ENCODE measurements around the gene GNE. TPM values are rescaled to one million over a fixed set of nuclear protein-coding genes. Genes with fewer than 3 reads are reported as not detected.
A peak's percentile ranks its signal among the peaks of the same experiment; 100 is the strongest.

GNE gene
- total and polyA plus RNA-seq, 2 of the 13 experiments (the other 11 are each of a cell fraction or from before 2014, with no cell fraction given): 16.1 to 24.1 TPM

DNA sequence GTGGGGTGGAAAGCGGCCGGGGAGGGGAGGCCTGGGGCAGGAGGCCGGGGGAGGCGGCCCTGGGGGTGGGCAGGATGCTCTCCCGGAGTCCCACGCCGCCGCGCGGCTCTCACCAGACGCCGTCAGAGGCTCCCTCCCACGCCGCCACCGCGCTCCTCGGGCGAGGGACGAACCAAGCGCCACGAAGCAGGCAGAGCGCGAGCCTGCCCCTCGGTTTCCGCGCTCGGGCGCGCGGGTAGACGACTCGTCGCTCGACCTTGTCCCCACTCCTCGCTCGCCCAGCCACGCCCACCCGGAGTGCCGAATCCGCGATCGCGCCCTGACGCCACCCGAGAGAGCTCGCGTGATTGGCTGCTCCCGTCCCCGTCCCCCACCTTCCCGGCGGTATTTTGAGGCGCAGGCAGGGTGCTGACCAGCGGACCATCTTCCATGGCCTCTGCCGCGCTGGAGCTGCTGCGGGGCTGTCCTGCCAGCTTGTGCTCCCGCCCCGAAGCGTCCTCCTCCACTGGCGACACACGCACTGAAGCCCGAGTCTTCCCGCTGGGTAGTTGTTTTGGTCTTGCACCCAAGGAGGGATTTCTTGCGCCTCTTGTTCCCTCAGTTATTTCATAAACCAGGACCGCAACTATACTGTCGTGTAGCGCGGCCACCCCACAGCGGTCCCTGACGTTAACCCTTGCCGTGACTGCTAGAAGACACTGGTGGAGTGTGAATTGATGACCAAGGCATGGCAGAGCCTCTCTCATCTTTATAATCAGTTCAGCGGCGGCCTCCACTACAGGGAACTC lies at the start of gene GNE (continued):
- TF ChIP-seq ZBTB7B (CRISPR knock-in tag; IDR thresholded peaks at IDR 0.05) (peak; percentile 47; the same call in 1 of the 2 replicates), HNRNPLL (IDR thresholded peaks at IDR 0.05; ENCODE audit: low read depth, low read length, poor library complexity, severe bottlenecking) (peak; percentile 70), PRPF4 (IDR thresholded peaks at IDR 0.05; ENCODE audit: low read depth, low read length, poor library complexity, severe bottlenecking) (no peak), HOXA3 (CRISPR knock-in tag; IDR thresholded peaks at IDR 0.05) (peak; percentile 92), EED (CRISPR knock-in tag; IDR thresholded peaks at IDR 0.05) (no peak), TBX2 (CRISPR knock-in tag; IDR thresholded peaks at IDR 0.05; ENCODE audit: borderline replicate concordance) (peak; percentile 69), ZMYM3 (CRISPR knock-in tag; IDR thresholded peaks at IDR 0.05) (0 out of 2 replicates have a peak, but pooled peaks have one; percentile 37), CENPX (CRISPR knock-in tag; IDR thresholded peaks at IDR 0.05) (no peak), MYNN (CRISPR knock-in tag; IDR thresholded peaks at IDR 0.05; ENCODE audit: low read depth) (no peak), ZBTB7A (CRISPR knock-in tag; IDR thresholded peaks at IDR 0.05) (no peak), NR1H2 (CRISPR knock-in tag; IDR thresholded peaks at IDR 0.05; ENCODE audit: borderline replicate concordance, low read depth) (no peak), ZNF431 (CRISPR knock-in tag; IDR thresholded peaks at IDR 0.05; ENCODE audit: borderline replicate concordance, low read depth) (peak; percentile 86)
- TF ChIP-seq, protein P1, sequence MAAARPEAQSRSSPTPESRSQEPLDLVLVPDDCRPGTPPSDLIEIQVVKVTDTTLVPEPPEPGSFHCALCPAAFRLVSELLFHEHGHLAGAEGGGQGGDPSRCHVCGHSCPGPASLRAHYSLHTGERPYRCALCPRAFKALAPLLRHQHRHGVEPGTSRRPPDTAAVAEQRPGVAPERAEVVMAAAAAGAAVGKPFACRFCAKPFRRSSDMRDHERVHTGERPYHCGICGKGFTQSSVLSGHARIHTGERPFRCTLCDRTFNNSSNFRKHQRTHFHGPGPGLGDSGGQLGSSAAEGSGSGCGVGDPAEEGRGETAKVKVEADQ (CRISPR knock-in tag; IDR thresholded peaks at IDR 0.05; ENCODE audit: borderline replicate concordance): peak; percentile 94
- TF ChIP-seq, protein P2, sequence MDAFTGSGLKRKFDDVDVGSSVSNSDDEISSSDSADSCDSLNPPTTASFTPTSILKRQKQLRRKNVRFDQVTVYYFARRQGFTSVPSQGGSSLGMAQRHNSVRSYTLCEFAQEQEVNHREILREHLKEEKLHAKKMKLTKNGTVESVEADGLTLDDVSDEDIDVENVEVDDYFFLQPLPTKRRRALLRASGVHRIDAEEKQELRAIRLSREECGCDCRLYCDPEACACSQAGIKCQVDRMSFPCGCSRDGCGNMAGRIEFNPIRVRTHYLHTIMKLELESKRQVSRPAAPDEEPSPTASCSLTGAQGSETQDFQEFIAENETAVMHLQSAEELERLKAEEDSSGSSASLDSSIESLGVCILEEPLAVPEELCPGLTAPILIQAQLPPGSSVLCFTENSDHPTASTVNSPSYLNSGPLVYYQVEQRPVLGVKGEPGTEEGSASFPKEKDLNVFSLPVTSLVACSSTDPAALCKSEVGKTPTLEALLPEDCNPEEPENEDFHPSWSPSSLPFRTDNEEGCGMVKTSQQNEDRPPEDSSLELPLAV (CRISPR knock-in tag; conservative IDR thresholded peaks at IDR 0.05; ENCODE audit: low read depth): peak; percentile 92; the same call in 1 of the 2 replicates
- TF ChIP-seq, protein P3, sequence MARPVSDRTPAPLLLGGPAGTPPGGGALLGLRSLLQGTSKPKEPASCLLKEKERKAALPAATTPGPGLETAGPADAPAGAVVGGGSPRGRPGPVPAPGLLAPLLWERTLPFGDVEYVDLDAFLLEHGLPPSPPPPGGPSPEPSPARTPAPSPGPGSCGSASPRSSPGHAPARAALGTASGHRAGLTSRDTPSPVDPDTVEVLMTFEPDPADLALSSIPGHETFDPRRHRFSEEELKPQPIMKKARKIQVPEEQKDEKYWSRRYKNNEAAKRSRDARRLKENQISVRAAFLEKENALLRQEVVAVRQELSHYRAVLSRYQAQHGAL (CRISPR knock-in tag; IDR thresholded peaks at IDR 0.05; ENCODE audit: not compliant biosample characterization): peak; percentile 90
- TF ChIP-seq, protein P4, sequence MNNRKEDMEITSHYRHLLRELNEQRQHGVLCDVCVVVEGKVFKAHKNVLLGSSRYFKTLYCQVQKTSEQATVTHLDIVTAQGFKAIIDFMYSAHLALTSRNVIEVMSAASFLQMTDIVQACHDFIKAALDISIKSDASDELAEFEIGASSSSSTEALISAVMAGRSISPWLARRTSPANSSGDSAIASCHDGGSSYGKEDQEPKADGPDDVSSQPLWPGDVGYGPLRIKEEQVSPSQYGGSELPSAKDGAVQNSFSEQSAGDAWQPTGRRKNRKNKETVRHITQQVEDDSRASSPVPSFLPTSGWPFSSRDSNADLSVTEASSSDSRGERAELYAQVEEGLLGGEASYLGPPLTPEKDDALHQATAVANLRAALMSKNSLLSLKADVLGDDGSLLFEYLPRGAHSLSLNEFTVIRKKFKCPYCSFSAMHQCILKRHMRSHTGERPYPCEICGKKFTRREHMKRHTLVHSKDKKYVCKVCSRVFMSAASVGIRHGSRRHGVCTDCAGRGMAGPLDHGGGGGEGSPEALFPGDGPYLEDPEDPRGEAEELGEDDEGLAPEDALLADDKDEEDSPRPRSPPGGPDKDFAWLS (CRISPR knock-in tag; IDR thresholded peaks at IDR 0.05; ENCODE audit: borderline replicate concordance): no peak
- TF ChIP-seq, protein P5, sequence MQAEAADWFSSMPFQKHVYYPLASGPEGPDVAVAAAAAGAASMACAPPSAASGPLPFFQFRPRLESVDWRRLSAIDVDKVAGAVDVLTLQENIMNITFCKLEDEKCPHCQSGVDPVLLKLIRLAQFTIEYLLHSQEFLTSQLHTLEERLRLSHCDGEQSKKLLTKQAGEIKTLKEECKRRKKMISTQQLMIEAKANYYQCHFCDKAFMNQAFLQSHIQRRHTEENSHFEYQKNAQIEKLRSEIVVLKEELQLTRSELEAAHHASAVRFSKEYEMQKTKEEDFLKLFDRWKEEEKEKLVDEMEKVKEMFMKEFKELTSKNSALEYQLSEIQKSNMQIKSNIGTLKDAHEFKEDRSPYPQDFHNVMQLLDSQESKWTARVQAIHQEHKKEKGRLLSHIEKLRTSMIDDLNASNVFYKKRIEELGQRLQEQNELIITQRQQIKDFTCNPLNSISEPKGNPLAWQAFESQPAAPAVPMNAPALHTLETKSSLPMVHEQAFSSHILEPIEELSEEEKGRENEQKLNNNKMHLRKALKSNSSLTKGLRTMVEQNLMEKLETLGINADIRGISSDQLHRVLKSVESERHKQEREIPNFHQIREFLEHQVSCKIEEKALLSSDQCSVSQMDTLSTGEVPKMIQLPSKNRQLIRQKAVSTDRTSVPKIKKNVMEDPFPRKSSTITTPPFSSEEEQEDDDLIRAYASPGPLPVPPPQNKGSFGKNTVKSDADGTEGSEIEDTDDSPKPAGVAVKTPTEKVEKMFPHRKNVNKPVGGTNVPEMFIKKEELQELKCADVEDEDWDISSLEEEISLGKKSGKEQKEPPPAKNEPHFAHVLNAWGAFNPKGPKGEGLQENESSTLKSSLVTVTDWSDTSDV (CRISPR knock-in tag; IDR thresholded peaks at IDR 0.05): peak; percentile 39
- TF ChIP-seq, protein P6, sequence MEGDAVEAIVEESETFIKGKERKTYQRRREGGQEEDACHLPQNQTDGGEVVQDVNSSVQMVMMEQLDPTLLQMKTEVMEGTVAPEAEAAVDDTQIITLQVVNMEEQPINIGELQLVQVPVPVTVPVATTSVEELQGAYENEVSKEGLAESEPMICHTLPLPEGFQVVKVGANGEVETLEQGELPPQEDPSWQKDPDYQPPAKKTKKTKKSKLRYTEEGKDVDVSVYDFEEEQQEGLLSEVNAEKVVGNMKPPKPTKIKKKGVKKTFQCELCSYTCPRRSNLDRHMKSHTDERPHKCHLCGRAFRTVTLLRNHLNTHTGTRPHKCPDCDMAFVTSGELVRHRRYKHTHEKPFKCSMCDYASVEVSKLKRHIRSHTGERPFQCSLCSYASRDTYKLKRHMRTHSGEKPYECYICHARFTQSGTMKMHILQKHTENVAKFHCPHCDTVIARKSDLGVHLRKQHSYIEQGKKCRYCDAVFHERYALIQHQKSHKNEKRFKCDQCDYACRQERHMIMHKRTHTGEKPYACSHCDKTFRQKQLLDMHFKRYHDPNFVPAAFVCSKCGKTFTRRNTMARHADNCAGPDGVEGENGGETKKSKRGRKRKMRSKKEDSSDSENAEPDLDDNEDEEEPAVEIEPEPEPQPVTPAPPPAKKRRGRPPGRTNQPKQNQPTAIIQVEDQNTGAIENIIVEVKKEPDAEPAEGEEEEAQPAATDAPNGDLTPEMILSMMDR (CRISPR knock-in tag; IDR thresholded peaks at IDR 0.05): peak; percentile 16; the same call in 1 of the 2 replicates
